HG03103 (cell line): ENCODE measurements around the gene ERFL.

Experiments
- ATAC-seq: cut with Tn5 transposase; IDR thresholded peaks from one replicate; pipeline ENCODE4 v1.9.1; 2021; ENCODE audit warnings: low read depth; ENCODE audit not compliant: unreplicated experiment

Gene ERFL

GRCh38 chr19:41928221-41928683 lies at the start of gene ERFL:
Gene ERFL, minus strand, starts transcription at chr19:41928449. Its CDS starts 15,530 bp downstream, at chr19:41912919.
- no peak for ATAC-seq

- ATAC-seq = no peak
Measured at GRCh38 chr19:41977916-41978315, 49.7 kb upstream of the ERFL start.

GRCh38 chr19:41974652-41975051 lies 46.4 kb upstream of the ERFL start:
- ATAC-seq = no peak

DNA sequence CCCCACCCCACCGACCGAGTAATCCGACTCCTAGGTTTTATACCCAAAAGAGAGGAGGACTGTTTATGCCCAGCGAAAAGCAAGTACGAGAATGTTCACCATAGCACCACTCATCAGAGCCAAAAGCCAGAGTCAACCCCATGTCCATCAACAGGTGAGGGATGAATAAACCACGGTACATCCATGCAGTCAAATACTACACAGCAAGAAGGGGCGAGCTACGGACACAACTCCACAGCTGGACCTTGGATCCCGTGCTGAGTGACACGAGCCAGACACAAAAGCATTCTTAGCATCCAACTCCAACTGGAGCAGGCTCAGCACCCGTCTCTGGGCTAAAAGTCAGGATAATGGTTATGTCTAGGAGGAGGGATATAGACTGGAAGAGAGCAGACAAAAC lies 43.1 kb upstream of the ERFL start:
- no peak for ATAC-seq

DNA sequence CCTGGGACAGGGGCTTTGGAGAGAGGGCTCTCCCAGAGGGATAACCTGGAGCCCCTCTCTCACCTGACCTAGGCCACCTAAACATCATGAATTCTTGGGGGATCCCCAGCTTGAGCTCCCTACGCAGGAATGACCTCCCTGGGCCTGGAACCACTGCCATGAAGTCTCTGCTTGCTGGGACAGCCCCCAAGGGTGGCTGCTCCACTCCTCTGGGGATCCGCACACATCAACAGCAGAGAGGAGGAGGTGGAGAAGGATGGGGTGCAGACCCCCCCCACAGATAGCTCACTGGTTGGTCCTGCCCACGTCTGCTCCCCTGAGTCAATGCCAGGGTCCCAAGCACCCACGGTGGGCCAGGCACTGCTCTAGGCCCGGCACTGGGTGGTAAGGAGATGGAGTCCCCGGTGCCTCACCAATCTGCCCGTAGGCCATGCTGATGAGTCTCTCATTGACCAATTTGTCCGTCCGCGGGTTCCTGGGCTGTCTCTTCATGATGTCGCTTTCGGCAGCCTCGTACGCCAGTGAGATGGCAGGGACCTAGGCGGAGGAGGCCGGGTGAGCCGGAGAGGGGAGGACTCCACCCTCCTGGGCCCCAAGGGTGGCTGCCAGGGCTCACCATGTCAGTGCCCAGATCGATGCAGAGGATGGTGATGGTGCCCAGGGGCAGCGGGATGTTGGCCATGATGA lies 41.7 kb upstream of the ERFL start:
- no peak for ATAC-seq

GRCh38 chr19:41968751-41969595 lies 40.7 kb upstream of the ERFL start:
- ATAC-seq = no peak

DNA sequence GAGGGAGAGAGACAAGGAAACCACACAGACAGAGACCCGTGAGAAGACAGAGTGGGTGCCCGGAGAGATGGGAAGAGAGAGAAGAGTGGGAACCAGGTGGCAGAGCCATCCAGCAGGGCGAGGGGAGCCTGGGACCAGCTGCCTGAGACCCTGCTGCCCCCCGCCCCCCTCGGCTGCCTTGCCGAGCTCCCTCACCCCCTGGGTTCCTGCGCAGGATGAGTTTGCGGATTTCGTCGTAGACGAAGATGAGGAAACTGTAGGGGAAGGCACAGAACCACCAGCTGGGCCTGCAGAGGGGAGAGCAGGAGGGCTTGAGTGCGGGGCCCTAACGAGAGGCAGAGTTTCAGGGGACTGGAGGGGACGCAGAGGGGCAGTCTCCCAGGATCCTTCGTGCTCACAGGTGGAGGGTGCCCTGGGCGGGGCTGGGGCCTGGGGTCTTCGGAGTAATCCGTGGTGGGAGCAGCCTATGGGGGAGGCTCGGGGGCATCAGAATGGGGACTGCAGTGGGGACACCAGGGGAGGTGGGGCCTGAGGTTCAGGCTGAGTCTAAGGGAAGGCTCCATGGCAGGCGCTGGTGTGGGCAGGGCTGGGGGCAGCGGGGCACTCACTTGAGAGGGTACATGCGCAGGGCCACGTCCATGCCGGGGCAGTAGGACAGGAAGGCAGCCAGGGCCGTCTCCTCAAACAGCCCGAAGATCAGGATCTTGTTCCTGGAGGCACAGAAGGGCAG lies 39.0 kb upstream of the ERFL start:
- no peak for ATAC-seq

DNA sequence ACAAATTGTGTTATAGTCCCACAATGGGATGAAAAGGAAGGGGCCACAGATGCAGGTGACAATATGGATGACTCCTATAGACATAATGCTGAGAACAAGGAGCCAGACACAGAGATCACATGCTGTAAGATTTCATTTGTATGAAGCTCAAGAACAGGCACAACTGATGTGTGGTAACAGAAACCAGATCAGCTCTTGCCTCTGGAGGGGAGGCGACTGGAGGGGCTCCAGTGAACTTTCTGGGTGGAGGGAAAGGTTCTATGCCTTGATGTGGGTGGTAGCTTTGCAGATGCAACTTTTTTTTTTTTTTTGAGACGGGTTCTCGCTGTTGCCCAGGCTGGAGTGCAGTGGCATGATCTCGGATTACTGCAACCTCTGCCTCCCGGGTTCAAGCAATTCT lies 36.9 kb upstream of the ERFL start:
- ATAC-seq = no peak

- ATAC-seq = no peak
Measured at GRCh38 chr19:41960973-41961372, 32.7 kb upstream of the ERFL start.

GRCh38 chr19:41959056-41960053 lies 31.1 kb upstream of the ERFL start, which contains the start of gene RABAC1:
Gene RABAC1, minus strand, starts transcription at chr19:41959321. Its CDS starts 29 bp downstream, at chr19:41959292.
- peak; percentile 78 for ATAC-seq

- no peak for ATAC-seq
Measured at GRCh38 chr19:41958367-41959055, 30.3 kb upstream of the ERFL start.

DNA sequence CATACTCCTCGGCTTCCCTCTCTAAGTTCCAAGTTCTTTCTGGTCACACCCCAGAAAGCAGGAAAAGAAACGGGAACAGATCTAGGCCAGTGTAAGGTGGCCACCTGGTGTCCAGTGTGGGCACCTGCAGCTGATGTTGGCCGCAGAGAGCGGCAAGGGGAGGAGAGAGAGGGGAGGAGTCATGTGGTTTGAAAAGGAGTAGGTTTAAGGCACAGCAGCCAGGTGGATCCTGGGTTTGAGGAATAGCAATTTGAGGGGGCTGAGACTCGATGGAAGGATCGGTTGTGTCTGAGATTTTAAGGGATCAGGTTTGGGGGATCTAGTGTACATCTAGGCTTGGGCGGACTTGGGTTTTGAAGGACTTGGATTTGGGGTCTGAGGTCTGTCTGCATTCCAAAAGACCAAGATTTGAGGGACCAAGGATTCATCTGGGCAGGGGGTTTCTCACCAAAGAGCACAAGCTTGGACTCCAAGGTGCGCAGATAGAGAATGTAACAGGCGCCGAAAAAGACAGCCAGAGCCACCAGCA lies 29.7 kb upstream of the ERFL start:
- ATAC-seq = no peak

DNA sequence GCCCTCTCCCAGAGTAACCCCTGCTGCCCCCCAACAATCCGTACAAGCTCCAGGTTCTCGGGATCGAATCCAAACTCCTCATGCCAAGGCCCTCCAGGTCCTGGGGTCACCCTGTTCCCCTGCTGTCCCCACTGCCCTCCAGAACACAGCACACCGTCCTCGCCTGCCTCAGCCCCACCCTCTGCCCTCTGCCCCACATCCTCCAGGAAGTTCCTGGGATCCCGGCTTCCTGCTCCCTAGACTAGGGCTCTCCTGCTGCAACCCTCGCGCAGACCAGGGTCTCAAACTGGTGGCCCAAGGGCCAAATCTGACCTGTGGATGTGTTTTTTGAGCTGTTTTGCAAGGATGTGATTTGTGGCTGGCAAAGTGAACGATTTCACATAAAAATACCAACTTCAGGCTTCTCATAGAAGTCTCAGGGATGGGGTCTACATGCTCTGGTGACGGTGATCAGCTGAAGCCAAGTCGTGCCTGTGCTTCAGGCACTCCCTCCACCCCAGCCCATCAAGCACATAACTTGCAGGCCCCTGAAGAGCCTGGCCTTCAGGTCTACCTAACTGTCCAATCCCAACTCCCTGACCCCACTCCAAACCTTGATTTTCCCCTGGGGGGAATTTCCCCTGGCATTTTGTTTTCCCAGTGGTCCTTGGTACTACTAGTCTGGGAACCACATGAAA lies 29.1 kb upstream of the ERFL start:
- ATAC-seq = no peak

DNA sequence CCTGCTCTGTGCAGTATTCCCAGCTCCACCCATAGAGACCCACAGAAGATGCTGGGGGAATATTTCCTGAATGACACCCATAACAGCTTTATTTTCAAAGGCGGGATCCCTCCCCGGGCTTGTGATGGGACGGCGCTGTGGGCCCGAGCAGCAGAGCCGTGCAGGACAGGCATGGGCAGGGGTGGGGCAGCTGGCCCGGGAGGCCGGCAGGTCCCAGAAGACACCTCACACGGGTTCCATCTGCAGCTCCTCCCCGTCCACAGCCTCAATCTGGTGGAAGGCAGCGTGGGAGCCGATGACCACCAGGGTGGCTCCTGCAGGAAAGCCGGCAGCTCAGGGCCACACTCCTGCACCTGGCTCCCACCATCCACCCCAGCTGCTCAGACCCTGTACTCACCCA lies 28.4 kb upstream of the ERFL start:
- no peak for ATAC-seq

DNA sequence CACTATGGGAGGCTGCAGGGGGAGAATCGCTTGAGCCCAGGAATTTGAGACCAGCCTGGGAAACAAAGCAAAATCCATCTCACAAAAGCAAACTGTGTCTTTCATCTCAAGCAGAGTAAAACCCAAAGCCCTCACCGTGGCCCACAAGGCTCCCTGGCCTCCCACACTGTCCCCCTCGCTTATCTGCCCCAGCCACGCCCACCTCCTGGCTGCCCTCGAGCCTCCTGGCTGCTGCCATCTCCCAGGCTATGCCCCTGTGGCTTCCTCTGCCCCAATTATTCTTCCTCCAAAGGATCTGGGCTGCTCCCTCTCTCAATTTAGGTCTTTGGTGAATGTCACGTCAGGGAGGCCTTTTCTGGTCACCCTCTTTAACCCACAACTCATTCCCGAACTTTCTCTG lies 27.3 kb upstream of the ERFL start:
- no peak for ATAC-seq

GRCh38 chr19:41951686-41952172 lies 23.5 kb upstream of the ERFL start:
- no peak for ATAC-seq

- ATAC-seq = no peak
Measured at GRCh38 chr19:41947091-41947490, 18.8 kb upstream of the ERFL start.

DNA sequence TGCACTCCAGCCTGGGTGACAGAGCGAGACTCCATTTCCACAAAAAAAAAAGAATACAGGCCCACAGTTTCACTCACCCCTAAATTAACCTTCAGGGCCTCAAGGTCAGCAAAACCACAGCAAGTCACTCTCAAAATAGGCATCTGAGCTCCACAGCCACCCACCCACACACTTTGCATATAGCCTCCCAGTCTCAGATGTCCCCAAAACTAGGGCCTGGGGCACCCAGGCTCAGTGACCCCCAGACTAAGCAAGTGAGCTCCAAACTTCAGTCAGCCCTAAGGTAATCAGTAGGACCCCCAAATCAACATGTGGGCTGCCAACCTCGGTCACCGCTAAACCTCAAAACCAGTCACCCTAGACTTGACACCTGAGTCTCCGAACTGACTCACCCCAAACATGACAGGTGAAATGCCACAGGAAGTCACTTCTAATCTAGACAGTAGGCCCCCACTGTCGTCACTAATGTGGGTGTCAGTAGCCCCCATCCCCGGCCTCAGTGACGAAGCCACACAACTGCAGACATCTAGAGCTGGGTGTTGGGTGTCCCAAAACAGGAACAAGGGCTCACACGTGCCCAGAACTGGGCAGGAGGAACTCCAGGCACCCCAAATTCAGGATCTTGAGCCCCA lies 17.0 kb upstream of the ERFL start:
- peak; percentile 74 for ATAC-seq
